NCI-H2227 (cell line): Measurements from ENCODE around the gene DNAJB8.

ENCODE experiments used
- DNase-seq: peaks from one replicate; lab custom pipeline; 2025; ENCODE audit not compliant: unreplicated experiment; lab: John Stamatoyannopoulos, UW

Gene DNAJB8

GRCh38 chr3:128448491-128448890 lies 18.2 kb downstream of the DNAJB8 start:
- DNase-seq, result no peak

- no peak for DNase-seq
Observed at GRCh38 chr3:128447561-128448013, 19.1 kb downstream of the DNAJB8 start.

GRCh38 chr3:128446821-128447220 lies 19.9 kb downstream of the DNAJB8 start:
- DNase-seq, result no peak

- DNase-seq, result no peak
Observed at GRCh38 chr3:128445357-128445756, 21.3 kb downstream of the DNAJB8 start.

- DNase-seq, result no peak
Observed at GRCh38 chr3:128443771-128444170, 22.9 kb downstream of the DNAJB8 start.

- DNase-seq, result no peak
Observed at GRCh38 chr3:128442949-128443348, 23.7 kb downstream of the DNAJB8 start.

GRCh38 chr3:128442070-128442469 lies 24.6 kb downstream of the DNAJB8 start:
- no peak for DNase-seq

GRCh38 chr3:128439226-128439625 lies 27.5 kb downstream of the DNAJB8 start:
- DNase-seq, result no peak

- no peak for DNase-seq
Observed at GRCh38 chr3:128438488-128439072, 28.1 kb downstream of the DNAJB8 start.

GRCh38 chr3:128436214-128436613 lies 30.5 kb downstream of the DNAJB8 start:
- no peak for DNase-seq

- DNase-seq, result no peak
Observed at GRCh38 chr3:128435561-128435960, 31.1 kb downstream of the DNAJB8 start.

GRCh38 chr3:128435058-128435457 lies 31.6 kb downstream of the DNAJB8 start:
- DNase-seq, result no peak

GRCh38 chr3:128434524-128434923 lies 32.2 kb downstream of the DNAJB8 start:
- no peak for DNase-seq

GRCh38 chr3:128433837-128434165 lies 32.9 kb downstream of the DNAJB8 start:
- DNase-seq, result no peak

GRCh38 chr3:128432971-128433836 lies 33.5 kb downstream of the DNAJB8 start:
- peak; percentile 19 for DNase-seq

- DNase-seq, result peak; percentile 19
Observed at GRCh38 chr3:128432301-128432970, 34.3 kb downstream of the DNAJB8 start.

- no peak for DNase-seq
Observed at GRCh38 chr3:128431803-128432300, 34.8 kb downstream of the DNAJB8 start.

GRCh38 chr3:128430731-128431130 lies 36.0 kb downstream of the DNAJB8 start:
- no peak for DNase-seq

- no peak for DNase-seq
Observed at GRCh38 chr3:128430301-128430700, 36.4 kb downstream of the DNAJB8 start.

- DNase-seq, result no peak
Observed at GRCh38 chr3:128429751-128430150, 36.9 kb downstream of the DNAJB8 start.

- no peak for DNase-seq
Observed at GRCh38 chr3:128429275-128429674, 37.4 kb downstream of the DNAJB8 start.
